Glomerular endothelial cell (primary cell): ENCODE results near the gene ARID5B. TPM values are rescaled to one million over a fixed set of nuclear protein-coding genes. Genes with fewer than 3 reads are reported as not detected.

Source experiments
- DNase-seq: peaks from one replicate; pipeline ENCODE4 v3.0.0-alpha.2; 2011; ENCODE audit warnings: low read depth, low spot score; ENCODE audit errors: extremely low read depth
- total RNA-seq: library from RNA; depleted of rRNA; stranded (reverse); fragments of >200 nt; gene quantifications from 2 replicates; pipeline ENCODE4 v1.2.3, GENCODE V29; 2015

Gene ARID5B
- total RNA-seq, 1 donor from 2014 or later: 9.9 TPM

DNA sequence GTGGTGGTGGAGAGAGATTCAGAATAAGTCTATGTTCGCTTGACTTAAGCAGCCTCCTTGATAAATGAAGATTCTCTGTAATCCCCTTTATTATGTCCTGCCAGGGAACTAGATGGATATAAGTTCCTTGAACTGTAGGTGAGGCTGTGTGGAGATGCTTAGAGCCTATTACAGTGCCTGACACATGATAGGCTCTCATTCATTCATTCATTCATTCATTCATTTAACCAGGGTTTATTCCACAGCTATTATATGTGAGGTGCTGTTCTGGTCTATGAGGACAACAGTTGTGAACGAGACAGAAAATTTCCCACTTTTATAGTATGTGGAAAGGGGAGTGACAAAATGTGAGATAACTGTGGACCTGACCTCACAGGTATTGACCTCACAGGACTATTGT is 105.6 kb downstream of the ARID5B start:
- DNase-seq: no peak

DNA sequence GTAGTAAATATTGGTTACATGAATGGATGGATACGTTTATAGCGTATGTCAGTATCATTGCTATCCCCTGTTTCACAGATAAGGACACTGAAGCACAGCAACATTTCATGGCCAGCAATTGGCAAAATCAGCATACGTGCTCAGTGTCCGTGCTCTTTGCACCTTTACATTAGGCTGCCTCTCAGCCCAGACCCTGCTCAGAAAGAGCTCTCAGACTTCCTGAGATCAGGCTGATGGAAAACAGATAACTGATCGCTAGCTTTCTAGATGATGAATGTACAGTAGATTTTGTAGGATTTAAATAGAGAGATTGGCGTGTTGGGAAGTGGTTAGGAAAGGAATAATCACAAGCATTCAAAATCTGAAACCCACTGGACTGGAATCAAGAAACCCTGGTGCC is 106.7 kb downstream of the ARID5B start:
- DNase-seq: no peak

- DNase-seq: no peak
Measured at GRCh38 chr10:62008946-62009345, 107.4 kb downstream of the ARID5B start.

GRCh38 chr10:62010366-62010765 is 108.9 kb downstream of the ARID5B start:
- no peak for DNase-seq

- no peak for DNase-seq
Measured at GRCh38 chr10:62011558-62011957, 110.1 kb downstream of the ARID5B start.

DNA sequence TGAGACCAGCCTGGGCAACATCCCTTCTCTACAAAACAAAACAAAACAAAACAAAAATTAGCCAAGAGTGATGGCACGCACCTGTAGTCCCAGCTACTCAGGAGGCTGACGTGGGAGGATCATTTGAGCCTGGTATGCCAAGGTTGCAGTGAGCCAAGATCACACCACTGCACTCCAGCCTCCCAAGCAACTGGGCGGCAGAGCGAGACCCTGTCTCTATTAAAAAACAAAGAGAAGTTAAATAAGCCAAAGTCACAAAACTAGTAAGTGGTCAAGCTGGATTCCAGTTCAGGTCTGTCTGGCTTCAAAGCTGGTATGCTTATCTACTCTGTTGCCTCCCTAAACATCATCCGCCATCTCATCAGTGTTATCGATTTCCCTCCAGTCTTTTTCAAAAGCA is 110.8 kb downstream of the ARID5B start:
- DNase-seq: no peak

DNA sequence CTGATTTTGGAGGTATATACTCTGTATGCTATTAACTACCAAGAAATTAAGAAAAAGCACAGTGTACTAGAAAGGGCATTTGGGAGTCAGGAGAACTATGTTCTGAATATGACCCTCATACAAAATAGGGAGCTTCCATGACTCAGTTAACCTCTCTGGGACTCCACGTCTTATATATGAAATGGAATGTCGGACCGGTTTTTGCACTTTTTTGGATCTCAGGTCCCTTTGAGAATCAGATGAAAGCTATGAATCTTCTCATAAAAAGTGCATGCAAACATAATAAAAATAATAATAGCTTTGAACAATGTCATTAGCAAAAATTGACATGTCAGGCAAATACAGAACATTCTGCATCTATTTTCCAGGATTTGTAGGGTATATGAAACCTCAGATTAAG is 113.0 kb downstream of the ARID5B start:
- DNase-seq: no peak

GRCh38 chr10:62015994-62016393 is 114.5 kb downstream of the ARID5B start:
- no peak for DNase-seq

DNA sequence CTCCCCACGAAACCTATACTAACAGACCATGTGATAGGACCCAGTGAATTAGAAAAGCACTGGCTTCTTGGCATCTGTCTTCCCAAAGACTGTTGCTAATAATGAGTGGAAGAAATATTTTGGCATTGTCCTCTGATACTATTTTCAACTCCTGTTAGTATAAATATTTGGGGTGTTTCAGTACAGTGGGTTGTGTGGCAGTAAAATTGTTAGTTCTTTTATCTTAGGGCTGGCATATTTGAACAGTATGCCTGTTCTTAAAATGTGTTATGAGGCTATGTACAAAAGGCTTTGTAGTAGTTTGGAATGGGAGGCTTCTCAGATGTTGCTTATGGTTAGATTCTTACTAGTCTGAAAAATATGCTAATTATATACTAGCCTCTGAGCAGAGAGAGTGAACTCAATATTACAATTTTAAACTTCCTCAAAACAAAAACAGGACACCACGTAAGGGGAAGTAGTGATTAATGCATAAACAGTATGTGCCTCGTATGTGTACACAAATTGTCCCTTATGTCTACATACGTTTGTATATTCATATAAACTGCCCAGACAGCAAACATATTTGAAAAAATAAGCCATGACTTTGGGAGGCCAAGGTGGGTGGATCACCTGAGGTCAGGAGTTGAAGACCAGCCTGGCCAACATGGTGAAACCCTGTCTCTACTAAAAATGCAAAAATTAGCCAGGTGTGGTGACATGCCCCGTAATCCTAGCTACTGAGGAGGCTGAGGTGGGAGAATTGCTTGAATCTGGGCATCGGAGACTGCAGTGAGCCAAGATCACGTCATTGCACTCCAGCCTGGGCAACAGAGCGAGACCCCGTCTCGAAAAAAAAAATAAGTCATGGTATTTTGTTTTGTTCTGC is 115.4 kb downstream of the ARID5B start:
- DNase-seq: no peak

- DNase-seq: no peak
Measured at GRCh38 chr10:62017491-62017870, 116.0 kb downstream of the ARID5B start.

DNA sequence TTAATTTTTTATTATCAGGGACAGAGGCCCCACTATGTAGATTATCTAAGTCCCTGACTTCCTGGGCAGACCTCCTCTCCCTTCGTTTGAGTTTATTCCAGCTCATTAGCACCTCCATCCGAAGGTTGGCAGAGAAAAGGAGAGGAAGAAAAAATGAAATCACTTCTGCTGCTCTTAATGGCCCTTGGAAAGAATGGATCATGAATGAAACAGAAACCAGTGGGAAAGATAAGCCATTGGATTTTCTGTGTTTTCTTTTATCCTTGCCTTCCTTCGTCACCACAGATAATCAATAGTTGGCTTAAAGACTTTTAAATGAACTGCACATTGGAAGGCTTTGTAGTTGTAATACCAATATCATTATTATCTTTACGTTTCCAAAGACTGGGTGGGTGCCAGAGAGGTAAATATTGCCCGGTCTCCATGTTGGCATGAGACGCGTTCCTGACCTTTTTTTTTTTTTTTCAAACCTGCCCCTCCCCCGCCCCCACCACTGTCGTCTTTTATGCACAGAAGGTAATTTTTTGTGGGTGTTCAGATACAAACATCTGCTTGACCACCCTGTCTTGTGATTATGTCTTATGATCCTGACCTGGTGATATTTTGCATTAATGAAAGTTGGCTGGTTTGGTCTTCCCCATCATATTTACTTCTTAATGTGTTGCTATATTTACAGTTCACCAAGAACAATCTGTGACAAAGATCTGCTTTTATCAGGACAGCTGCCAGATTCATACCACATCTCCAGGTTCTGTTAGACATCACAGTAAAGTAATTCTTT is 116.8 kb downstream of the ARID5B start:
- no peak for DNase-seq

DNA sequence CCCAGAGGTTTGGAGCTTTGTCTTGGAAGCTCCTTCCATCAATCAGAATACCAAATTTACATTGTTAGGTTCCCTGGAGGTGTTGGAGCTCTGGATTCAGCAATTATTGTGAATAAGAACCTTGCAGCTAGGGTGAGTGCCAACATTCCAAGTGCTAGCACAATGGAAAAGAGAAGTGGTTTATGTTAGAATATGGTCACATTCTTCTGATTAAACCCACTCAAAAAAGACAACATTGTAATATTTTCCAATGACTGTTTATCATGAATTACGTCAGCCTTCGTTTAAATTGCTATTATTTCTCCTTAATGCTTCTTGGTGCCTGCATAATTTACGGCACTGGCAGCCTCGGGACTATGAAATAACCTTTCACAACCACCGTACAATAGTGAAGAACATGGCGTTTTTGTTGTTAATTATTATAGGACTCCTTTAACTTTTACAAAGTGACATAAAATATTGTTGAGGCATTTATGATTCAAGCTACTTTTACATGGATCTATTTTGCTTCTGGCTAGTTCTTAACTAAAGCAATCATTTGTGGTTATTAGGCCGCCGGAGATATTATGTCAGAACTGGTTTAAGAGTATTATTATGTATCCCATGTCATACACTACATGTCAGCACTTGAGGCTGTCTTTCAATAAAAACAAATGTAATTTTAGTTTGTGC is 117.7 kb downstream of the ARID5B start:
- DNase-seq: no peak

GRCh38 chr10:62019685-62020359 is 118.3 kb downstream of the ARID5B start:
- DNase-seq: no peak

DNA sequence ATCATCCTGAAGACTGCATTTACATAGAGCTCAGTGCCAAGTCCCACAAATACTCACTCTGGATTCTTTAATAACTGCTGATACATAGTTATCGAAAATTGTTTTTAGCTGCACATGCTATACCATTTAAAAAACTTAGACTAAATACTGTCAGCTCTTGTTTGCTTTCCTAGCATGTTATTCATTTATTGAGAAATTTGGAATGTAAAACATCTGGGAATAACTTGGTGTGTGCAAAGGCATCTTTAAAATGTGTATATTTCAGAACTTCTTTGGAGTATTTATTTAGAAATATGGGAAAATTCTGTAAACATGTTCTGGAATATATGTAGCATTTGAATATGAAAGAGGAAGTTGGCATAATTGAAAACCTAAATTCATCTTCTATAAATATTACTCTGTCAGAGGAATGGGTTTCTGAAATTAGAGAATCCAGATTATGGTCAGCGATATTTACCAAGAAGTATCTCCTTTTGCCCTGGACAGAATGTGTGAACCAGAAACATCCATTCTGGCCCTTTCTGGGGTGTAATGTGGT is 119.7 kb downstream of the ARID5B start:
- no peak for DNase-seq

DNA sequence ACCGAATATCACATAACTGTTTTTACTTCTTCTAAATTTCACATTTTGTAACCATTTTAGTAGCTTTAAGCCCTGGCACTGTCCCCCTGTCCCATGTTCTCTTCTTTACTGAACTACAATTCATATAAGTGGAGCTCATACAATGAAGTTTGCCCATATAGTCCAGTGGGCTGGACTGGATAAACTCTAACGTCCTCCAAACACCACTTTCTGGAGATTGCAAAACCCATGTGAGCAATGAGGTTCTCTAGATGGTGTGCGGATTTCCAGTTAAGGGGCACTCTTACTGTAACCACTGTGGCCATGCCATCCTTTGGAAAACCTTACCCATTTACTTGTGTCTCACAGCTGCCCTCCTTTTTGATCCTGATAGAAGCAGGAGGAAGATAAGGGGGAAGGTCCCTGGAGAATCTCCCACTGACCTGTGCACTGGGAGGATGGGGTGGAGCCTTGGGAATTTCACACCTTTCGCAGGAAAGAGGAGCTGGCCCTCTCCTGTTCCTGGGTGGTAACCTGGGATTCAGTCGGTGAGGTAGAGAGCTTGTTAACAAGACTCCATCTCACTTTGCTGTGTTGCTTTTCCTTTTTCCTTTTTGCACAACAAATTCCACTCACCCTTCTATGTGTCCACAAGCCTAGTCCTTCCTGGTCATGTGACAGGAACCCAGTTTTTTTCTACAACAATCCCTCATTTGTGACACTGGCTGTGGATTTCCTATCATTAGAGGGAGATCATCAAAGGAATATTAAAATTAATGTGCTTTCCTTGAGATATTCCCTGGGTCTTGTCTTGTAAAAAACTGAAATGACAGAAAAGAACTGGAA is 120.7 kb downstream of the ARID5B start:
- no peak for DNase-seq

GRCh38 chr10:62022830-62023229 is 121.3 kb downstream of the ARID5B start:
- DNase-seq: no peak

- no peak for DNase-seq
Measured at GRCh38 chr10:62023329-62023728, 121.8 kb downstream of the ARID5B start.

GRCh38 chr10:62024026-62024701 is 122.7 kb downstream of the ARID5B start:
- DNase-seq: no peak

- DNase-seq: no peak
Measured at GRCh38 chr10:62025134-62025794, 123.8 kb downstream of the ARID5B start.
